Measurements from ENCODE around the gene UTS2B. TPM values are rescaled to one million over a fixed set of nuclear protein-coding genes. Genes with fewer than 3 reads are reported as not detected.
A peak's percentile ranks its signal among the peaks of the same experiment; 100 is the strongest.

Gene UTS2B
- total and polyA plus RNA-seq, 10 of the 15 experiments (the other 5 are each of a cell fraction or from before 2014, with no cell fraction given) = 0.15 to 0.72 (median 0.44) TPM

GRCh38 chr3:191338177-191338488 is 7.8 kb upstream of the UTS2B start:
- ChIA-PET CTCF (interaction anchor here (1.0 to 1.6 kb wide), 4 partner anchors 10 to 94 kb away, joined by 3 to 7 read pairs (median 4); no protein-coding TSS in a partner anchor), POLR2A (interaction anchor here (0.6 to 6.8 kb wide), 8 partner anchors 11 to 1129 kb away, joined by 3 to 49 read pairs (median 9); no protein-coding TSS in a partner anchor), SMC1A (ENCODE audit: uncharacterized antibody, unreplicated experiment) (interaction anchor here (0.9 to 7.9 kb wide), 15 partner anchors 9 to 92 kb away, joined by 3 to 208 read pairs (median 7); no protein-coding TSS in a partner anchor), RAD21 (ENCODE audit: unreplicated experiment) (interaction anchor here (2.0 to 7.2 kb wide), 9 partner anchors 10 to 94 kb away, joined by 6 to 108 read pairs (median 19); no protein-coding TSS in a partner anchor)
- intact Hi-C loops (cut with micrococcal nuclease; ENCODE audit: unreplicated experiment) (loop anchor here (2.0 kb wide), 1 partner anchor 17 kb away; no protein-coding TSS in a partner anchor), in situ Hi-C loops (cut with MboI) (no loop called here)
- ATAC-seq = no peak
- Histone ChIP-seq H3K4me2 (ENCODE audit: control insufficient read depth, insufficient read depth) (peak overlapping the region; percentile 21; the same call in 1 of the 2 replicates), H3K9me3 (replicated peaks; ENCODE audit: control insufficient read depth, insufficient read depth, low read length) (no peaks in the 10 kb centered on the region; the same call in 2 of the 3 replicates), H3K79me2 (ENCODE audit: control insufficient read depth, insufficient read depth, low read length) (peaks cover 72% of the 10 kb centered on the region), H3K4me3 (no peak overlapping the region; the same call in 1 of the 2 replicates), H3K36me3 (ENCODE audit: control insufficient read depth in 2 of 2, insufficient read depth in 2 of 2, low read length in 1 of 2) (no peaks in the 10 kb centered on the region), H3K9ac (ENCODE audit: control insufficient read depth, insufficient read depth, low read length) (no peak overlapping the region), H3K4me1 (ENCODE audit: control insufficient read depth, insufficient read depth, low read length) (peaks cover 7% of the 10 kb centered on the region; the same call in 1 of the 2 replicates), H2AFZ (ENCODE audit: control insufficient read depth, low read depth, low read length) (no peak overlapping the region), H4K20me1 (ENCODE audit: control insufficient read depth, insufficient read depth) (no peaks in the 10 kb centered on the region), H3K27me3 (replicated peaks in 1 of 2; ENCODE audit: control insufficient read depth in 2 of 2, insufficient read depth in 2 of 2, low read length in 1 of 2) (no peaks in the 10 kb centered on the region), H3K27ac (ENCODE audit: control insufficient read depth, insufficient read depth) (no peak overlapping the region)
- WGBS (ENCODE audit: insufficient coverage, insufficient replicate concordance, low lambda C conversion rate, missing lambda C conversion rate) = 42% methylated on average over 4 of the region's 4 CpGs
- no peak for FAIRE-seq
- no peak for DNase-seq (ENCODE audit: low read depth, low spot score)
- no TSS peak for BruUV-seq (replicated peaks)
- TF ChIP-seq EP300 (IDR thresholded peaks at IDR 0.05; ENCODE audit: borderline replicate concordance in 1 of 2, control insufficient read depth in 1 of 2, low read depth in 2 of 2, low read length in 2 of 2) (no peak), MTA2 (IDR thresholded peaks at IDR 0.05; ENCODE audit: low read depth) (no peak), HSF1 (IDR thresholded peaks at IDR 0.05; ENCODE audit: low read depth, low read length) (no peak), RELA (IDR thresholded peaks at IDR 0.05; ENCODE audit: borderline replicate concordance, partially characterized antibody) (no peak), SMAD1 (IDR thresholded peaks at IDR 0.05; ENCODE audit: low read depth, partially characterized antibody) (no peak), BCLAF1 (IDR thresholded peaks at IDR 0.05) (no peak), SMARCA5 (IDR thresholded peaks at IDR 0.05) (no peak), EED (IDR thresholded peaks at IDR 0.05; ENCODE audit: low read depth) (no peak), CEBPB (IDR thresholded peaks at IDR 0.05; ENCODE audit: borderline replicate concordance in 1 of 2, low read depth in 2 of 2, low read length in 2 of 2) (no peak), MEF2B (IDR thresholded peaks at IDR 0.05; ENCODE audit: partially characterized antibody, poor library complexity, severe bottlenecking) (no peak), ZNF207 (IDR thresholded peaks at IDR 0.05; ENCODE audit: borderline replicate concordance) (no peak), ATF7 (IDR thresholded peaks at IDR 0.05; ENCODE audit: low read depth) (no peak), ZBTB4 (CRISPR knock-in tag; IDR thresholded peaks at IDR 0.05) (no peak), NR2C1 (IDR thresholded peaks at IDR 0.05) (no peak), ZZZ3 (IDR thresholded peaks at IDR 0.05; ENCODE audit: control insufficient read depth, insufficient read length, low read depth) (no peak), NFYB (IDR thresholded peaks at IDR 0.05; ENCODE audit: insufficient read depth, low read depth, low read length) (no peak), POU2F2 (IDR thresholded peaks at IDR 0.05; ENCODE audit: borderline replicate concordance, low read depth, low read length) (no peak)
